ENCODE data around the gene NF1. TPM values are rescaled to one million over a fixed set of nuclear protein-coding genes. Genes with fewer than 3 reads are reported as not detected.
"Not testable (repeated sequence)": the region's sequence is repeated elsewhere in the genome, so short reads cannot be mapped to it uniquely, and the experiment has no call there.

Gene NF1
- total RNA-seq, 1 donor from 2014 or later, result 33.2 TPM

- FAIRE-seq (no peak), DNase-seq (ENCODE audit: low read depth) (no peak)
- no peaks in the 10 kb centered on the region for H3K27me3 ChIP-seq (ENCODE audit: control insufficient read depth, insufficient read depth, low read length)
- no peak for TF ChIP-seq CTCF (IDR thresholded peaks at IDR 0.05; ENCODE audit: insufficient read depth, low read length, severe bottlenecking)
- H3K36me3 ChIP-seq (ENCODE audit: control insufficient read depth, insufficient read depth, low read length), result no peaks in the 10 kb centered on the region
- no peak overlapping the region for H3K4me3 ChIP-seq (ENCODE audit: low read depth, low read length)
Measured at GRCh38 chr17:31195305-31195704, 100.5 kb downstream of the NF1 start.

GRCh38 chr17:31198026-31198425 lies 103.2 kb downstream of the NF1 start:
- FAIRE-seq, result no peak
- H3K4me3 ChIP-seq (ENCODE audit: low read depth, low read length), result no peak overlapping the region
- H3K36me3 ChIP-seq (ENCODE audit: control insufficient read depth, insufficient read depth, low read length), result no peaks in the 10 kb centered on the region
- TF ChIP-seq CTCF (IDR thresholded peaks at IDR 0.05; ENCODE audit: insufficient read depth, low read length, severe bottlenecking), result no peak
- H3K27me3 ChIP-seq (ENCODE audit: control insufficient read depth, insufficient read depth, low read length), result no peaks in the 10 kb centered on the region
- DNase-seq (ENCODE audit: low read depth), result peak; percentile 41

GRCh38 chr17:31198666-31199065 lies 103.9 kb downstream of the NF1 start:
- not testable (repeated sequence) for H3K4me3 ChIP-seq (ENCODE audit: low read depth, low read length); H3K27me3 ChIP-seq (ENCODE audit: control insufficient read depth, insufficient read depth, low read length); FAIRE-seq; H3K36me3 ChIP-seq (ENCODE audit: control insufficient read depth, insufficient read depth, low read length)
- peak; percentile 18 for DNase-seq (ENCODE audit: low read depth)

- FAIRE-seq (no peak), DNase-seq (ENCODE audit: low read depth) (no peak)
- H3K36me3 ChIP-seq (ENCODE audit: control insufficient read depth, insufficient read depth, low read length), result no peaks in the 10 kb centered on the region
- H3K27me3 ChIP-seq (ENCODE audit: control insufficient read depth, insufficient read depth, low read length), result no peaks in the 10 kb centered on the region
- no peak overlapping the region for H3K4me3 ChIP-seq (ENCODE audit: low read depth, low read length)
- TF ChIP-seq CTCF (IDR thresholded peaks at IDR 0.05; ENCODE audit: insufficient read depth, low read length, severe bottlenecking), result no peak
Measured at GRCh38 chr17:31200287-31200686, 105.5 kb downstream of the NF1 start.

GRCh38 chr17:31202968-31203367 lies 108.2 kb downstream of the NF1 start:
- TF ChIP-seq CTCF (IDR thresholded peaks at IDR 0.05; ENCODE audit: insufficient read depth, low read length, severe bottlenecking), result no peak
- Histone ChIP-seq H3K36me3 (ENCODE audit: control insufficient read depth, insufficient read depth, low read length) (no peaks in the 10 kb centered on the region), H3K27me3 (ENCODE audit: control insufficient read depth, insufficient read depth, low read length) (no peaks in the 10 kb centered on the region), H3K4me3 (ENCODE audit: low read depth, low read length) (no peak overlapping the region)
- FAIRE-seq, result no peak
- DNase-seq (ENCODE audit: low read depth), result no peak

GRCh38 chr17:31211352-31212012 lies 116.7 kb downstream of the NF1 start:
- FAIRE-seq, result no peak
- H3K27me3 ChIP-seq (ENCODE audit: control insufficient read depth, insufficient read depth, low read length), result no peaks in the 10 kb centered on the region
- no peak overlapping the region for H3K4me3 ChIP-seq (ENCODE audit: low read depth, low read length)
- peak; percentile 68 for DNase-seq (ENCODE audit: low read depth)
- TF ChIP-seq CTCF (IDR thresholded peaks at IDR 0.05; ENCODE audit: insufficient read depth, low read length, severe bottlenecking), result no peak
- H3K36me3 ChIP-seq (ENCODE audit: control insufficient read depth, insufficient read depth, low read length), result peaks cover 1% of the 10 kb centered on the region

Data from bronchial epithelial cell (primary cell).